Peyer's patch (tissue), 4 donors: ENCODE data around the gene ACSBG1.

ENCODE experiments used
- CTCF ChIP-seq, 6 experiments: fragments of 450-650 bp in 4 of 6; fragments of 200-600 bp in 2 of 6; sonication (generic) in 1 of 6; IDR thresholded peaks; one replicate each; pipeline ENCODE4 v1.5.1; 2017 to 2019; ENCODE audit warnings: antibody characterized with exemption in 6 of 6, mild to moderate bottlenecking in 3 of 6, moderate library complexity in 1 of 6
- POLR2A ChIP-seq, 2 donors: fragments of 450-650 bp; IDR thresholded peaks; one replicate each; pipeline ENCODE4 v1.5.1; 2017; ENCODE audit warnings: antibody characterized with exemption in 2 of 2, mild to moderate bottlenecking in 2 of 2, moderate library complexity in 2 of 2

DNA sequence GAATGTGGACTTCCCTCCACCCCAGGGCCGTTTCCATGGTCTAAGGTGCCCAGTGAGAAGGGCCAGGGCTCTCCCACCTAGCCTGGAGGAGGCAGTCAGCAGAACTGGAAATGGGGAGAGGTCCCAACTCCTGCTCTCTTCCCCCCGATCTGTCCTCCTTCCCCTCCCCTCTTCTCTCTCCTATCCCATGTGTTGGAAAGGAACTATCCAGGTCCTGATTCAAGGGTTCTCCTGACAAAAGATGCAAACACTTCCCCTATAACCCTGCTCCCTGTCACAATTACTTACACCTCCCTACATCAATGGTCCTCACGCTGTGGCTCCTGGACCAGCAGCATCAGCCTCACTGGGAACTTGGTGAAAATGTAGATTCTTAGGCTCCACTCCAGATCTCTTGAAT lies 109.1 kb downstream of the ACSBG1 start:
- TF ChIP-seq POLR2A (IDR thresholded peaks at IDR 0.05) (no peak), CTCF (IDR thresholded peaks at IDR 0.05) (no peak)
